DOHH2 (cell line): ENCODE data around the gene INHBC.

Source experiments
- CTCF ChIP-seq: fragments of 200-600 bp; sonication (generic); IDR thresholded peaks from one replicate; pipeline ENCODE4 v1.5.1; 2014; ENCODE audit warnings: antibody characterized with exemption, mild to moderate bottlenecking, low read depth, low read length; ENCODE audit not compliant: poor library complexity, severe bottlenecking
- EZH2phosphoT487 ChIP-seq: fragments of 200-600 bp; sonication (generic); IDR thresholded peaks from 2 replicates; pipeline ENCODE4 v1.6.1; 2017; ENCODE audit warnings: borderline replicate concordance, mild to moderate bottlenecking, antibody characterized with exemption, low read length, moderate library complexity, mixed read lengths

GRCh38 chr12:57428965-57429364 lies 5.6 kb upstream of the INHBC start:
- TF ChIP-seq CTCF: no peak
- no peak for TF ChIP-seq EZH2phosphoT487
